ENCODE data around the gene NEK11.

NEK11 gene

DNA sequence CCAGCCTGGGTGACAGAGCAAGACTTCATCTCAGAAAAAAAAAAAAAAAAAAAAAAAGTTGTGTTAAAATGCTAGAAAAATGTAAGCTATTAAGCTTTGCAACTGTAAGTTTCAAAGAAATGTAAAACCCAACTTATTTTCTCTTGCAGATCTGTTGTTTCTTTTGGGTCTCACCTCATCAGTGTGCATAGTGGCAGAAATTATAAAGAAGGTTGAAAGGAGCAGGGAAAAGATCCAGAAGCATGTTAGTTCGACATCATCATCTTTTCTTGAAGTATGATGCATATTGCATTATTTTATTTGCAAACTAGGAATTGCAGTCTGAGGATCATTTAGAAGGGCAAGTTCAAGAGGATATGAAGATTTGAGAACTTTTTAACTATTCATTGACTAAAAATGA is 25.6 kb upstream of the NEK11 start:
- TF ChIP-seq CTCF (conservative IDR thresholded peaks at IDR 0.05; ENCODE audit: low read depth, low read length), result no peak
- no peak for DNase-seq (ENCODE audit: low read depth)
- H3K4me3 ChIP-seq (ENCODE audit: low read depth, low read length), result no peak overlapping the region

GRCh38 chr3:131004603-131005002 is 22.1 kb upstream of the NEK11 start:
- H3K4me3 ChIP-seq (ENCODE audit: low read depth, low read length), result no peak overlapping the region
- DNase-seq (ENCODE audit: low read depth), result no peak
- TF ChIP-seq CTCF (conservative IDR thresholded peaks at IDR 0.05; ENCODE audit: low read depth, low read length), result no peak

DNA sequence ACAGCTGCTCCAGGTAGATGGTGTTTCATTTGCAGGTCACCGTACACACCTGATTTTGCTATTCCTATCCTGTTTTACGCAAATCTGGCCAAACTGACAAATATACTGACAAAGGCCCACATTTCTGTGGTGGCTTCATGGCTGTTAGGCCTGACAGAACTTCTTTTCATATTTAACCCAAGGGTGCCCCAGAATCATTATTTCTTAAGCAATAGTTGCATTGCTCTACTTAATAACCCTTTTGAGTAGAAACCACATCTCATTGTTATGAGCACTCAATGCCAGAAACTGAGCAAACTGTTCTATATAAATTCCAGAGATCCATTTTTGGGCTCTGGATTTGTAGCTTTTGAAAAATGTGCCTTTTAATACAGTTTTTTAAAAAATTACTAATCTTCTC is 19.4 kb upstream of the NEK11 start:
- no peak for DNase-seq (ENCODE audit: low read depth)
- H3K4me3 ChIP-seq (ENCODE audit: low read depth, low read length), result no peak overlapping the region
- TF ChIP-seq CTCF (conservative IDR thresholded peaks at IDR 0.05; ENCODE audit: low read depth, low read length), result no peak

DNA sequence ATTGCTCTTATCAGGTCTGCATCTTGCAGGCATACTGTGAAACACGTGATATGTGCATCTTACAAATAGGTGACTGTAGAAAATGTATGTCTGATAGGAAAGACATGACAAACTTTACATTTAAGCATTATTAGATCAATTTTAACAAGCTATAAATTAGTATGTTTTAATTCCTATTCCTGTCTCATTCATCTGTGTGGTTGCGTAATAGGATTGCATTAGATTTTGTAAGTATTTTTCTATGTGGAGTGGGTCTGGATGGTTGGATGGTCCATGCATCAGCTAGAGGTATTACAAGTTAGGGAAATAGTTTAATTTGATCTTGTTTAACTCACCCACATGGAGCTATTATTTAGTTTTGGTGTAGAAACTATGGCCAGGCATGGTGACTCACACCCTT is 18.9 kb upstream of the NEK11 start:
- no peak for TF ChIP-seq CTCF (conservative IDR thresholded peaks at IDR 0.05; ENCODE audit: low read depth, low read length)
- H3K4me3 ChIP-seq (ENCODE audit: low read depth, low read length), result no peak overlapping the region
- DNase-seq (ENCODE audit: low read depth), result peak; percentile 17

- H3K4me3 ChIP-seq (ENCODE audit: low read depth, low read length), result no peak overlapping the region
- no peak for TF ChIP-seq CTCF (conservative IDR thresholded peaks at IDR 0.05; ENCODE audit: low read depth, low read length)
- no peak for DNase-seq (ENCODE audit: low read depth)
These were observed 18.4 kb upstream of the NEK11 start for GRCh38 chr3:131008326-131008725.

GRCh38 chr3:131009698-131010097 is 17.0 kb upstream of the NEK11 start:
- no peak overlapping the region for H3K4me3 ChIP-seq (ENCODE audit: low read depth, low read length)
- DNase-seq (ENCODE audit: low read depth), result no peak
- no peak for TF ChIP-seq CTCF (conservative IDR thresholded peaks at IDR 0.05; ENCODE audit: low read depth, low read length)

GRCh38 chr3:131018970-131019369 is 7.7 kb upstream of the NEK11 start:
- TF ChIP-seq CTCF (conservative IDR thresholded peaks at IDR 0.05; ENCODE audit: low read depth, low read length), result no peak
- H3K4me3 ChIP-seq (ENCODE audit: low read depth, low read length), result no peak overlapping the region
- no peak for DNase-seq (ENCODE audit: low read depth)

Data from choroid plexus epithelial cell (primary cell).